GM21515 (cell line): ENCODE measurements around the gene UNC50.
"Not testable (repeated sequence)": the region's sequence is repeated elsewhere in the genome, so short reads cannot be mapped to it uniquely, and the experiment has no call there.

Experiments used
- ATAC-seq: cut with Tn5 transposase; IDR thresholded peaks from one replicate; pipeline ENCODE4 v1.9.1; 2021; ENCODE audit not compliant: unreplicated experiment

The UNC50 gene

DNA sequence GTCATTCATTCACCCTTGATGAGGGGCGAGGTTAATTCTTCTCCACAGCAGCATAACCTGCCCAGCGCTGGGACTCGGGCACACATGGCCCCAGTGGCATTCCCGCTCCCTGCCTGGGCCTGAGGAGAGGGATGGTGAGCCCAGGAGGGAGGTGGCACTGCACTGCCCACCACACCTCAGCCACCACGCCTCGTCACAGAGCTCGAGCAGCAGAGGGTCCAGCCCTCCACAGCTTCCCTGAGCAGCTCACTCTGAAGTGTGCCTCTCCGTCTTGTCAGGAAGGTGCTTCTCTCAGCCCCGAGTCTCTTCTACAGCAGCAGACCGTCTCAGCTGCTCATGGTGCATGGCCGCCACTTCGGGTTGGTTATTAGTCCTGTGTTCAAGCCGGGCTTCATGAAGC lies 35.0 kb upstream of the UNC50 start:
- ATAC-seq, result no peak

DNA sequence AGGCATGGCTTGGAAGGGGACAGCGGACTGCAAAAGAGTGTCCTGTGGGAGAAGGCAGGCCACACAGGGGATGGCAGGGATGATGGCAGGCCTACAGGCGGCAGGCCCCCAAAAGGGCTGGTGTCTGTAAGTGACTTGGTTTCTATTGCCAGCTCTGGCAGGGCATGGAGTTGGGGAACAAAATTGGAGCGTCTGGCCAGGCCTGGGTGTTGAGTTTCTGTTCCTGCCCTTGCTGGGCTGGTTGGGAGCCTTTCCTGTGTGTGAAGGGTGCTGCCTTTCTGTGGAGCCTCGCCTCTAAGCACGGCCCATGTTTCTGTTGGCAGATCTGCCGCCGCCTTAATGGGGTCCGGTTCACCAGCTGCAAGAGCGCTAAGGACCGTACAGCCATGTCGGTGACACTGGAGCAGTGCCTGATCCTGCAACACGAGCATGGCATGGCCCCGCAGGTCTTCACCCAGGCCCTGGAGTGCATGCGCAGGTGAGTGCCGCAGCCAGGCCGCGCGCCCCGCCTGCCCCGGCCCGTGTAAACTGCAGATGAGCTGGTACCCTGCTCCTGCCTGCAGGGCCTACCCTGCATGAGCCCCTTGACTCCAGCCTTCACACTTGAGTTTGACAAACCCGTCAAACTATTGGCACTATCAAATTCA lies 31.6 kb upstream of the UNC50 start:
- ATAC-seq, result no peak

DNA sequence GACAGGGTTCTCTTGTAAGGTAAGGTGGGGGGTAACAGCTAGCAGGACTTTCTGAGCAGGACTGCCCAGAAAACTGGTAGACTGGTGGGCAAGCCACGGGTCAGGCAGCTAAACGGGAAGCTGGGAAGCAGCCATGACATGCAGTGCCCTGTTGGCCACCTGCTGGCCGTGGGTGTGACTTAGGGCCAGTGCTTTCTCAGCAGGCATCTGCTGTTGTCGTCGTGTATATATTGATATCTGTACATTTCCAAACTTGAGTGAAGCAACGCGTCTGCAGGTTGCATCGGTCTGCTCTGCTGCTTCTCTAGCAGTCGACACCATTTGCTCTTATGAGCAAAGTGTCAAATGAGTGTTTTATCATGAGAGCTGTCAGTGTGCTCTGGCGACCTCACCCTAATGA lies 31.1 kb upstream of the UNC50 start:
- ATAC-seq, result no peak

DNA sequence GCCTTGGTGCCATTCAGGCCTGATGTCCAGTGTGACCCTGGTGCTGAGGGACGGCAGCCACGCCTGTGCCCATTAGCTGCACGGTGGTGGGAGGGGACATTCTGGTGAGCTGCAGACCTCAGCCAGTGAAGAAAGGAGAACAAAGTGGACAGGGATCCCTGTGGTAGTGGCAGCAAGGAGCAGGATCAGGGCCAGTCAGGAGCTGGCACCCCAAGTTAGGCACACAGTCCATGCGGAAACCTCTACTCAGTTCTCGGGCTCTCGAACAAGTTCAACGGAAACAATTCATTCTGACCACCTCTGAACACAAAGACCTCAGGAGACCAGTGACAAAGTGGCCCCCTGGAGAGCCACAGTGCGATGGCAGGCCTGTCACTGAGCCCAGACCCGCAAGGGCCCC lies 30.2 kb upstream of the UNC50 start:
- no peak for ATAC-seq

DNA sequence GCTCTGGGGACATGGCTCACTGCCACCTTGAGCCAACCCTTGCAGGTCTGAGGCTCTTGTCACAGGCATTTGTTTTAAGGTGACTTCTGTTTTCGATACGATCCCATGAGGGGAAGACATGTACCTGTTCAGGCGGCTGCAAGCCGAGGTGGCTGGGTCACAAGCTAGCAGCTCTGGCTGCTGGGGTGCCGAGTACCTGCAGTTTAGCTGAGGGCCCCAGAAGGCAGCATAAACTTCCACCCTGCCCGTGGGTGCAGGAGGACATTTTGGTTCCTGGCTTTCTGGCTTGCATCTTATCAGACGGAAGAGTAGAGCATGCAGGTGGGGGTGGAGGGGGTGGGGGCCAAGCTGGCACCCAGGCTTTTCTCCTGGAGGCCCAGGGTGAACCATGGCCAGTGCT lies 28.5 kb upstream of the UNC50 start:
- no peak for ATAC-seq

DNA sequence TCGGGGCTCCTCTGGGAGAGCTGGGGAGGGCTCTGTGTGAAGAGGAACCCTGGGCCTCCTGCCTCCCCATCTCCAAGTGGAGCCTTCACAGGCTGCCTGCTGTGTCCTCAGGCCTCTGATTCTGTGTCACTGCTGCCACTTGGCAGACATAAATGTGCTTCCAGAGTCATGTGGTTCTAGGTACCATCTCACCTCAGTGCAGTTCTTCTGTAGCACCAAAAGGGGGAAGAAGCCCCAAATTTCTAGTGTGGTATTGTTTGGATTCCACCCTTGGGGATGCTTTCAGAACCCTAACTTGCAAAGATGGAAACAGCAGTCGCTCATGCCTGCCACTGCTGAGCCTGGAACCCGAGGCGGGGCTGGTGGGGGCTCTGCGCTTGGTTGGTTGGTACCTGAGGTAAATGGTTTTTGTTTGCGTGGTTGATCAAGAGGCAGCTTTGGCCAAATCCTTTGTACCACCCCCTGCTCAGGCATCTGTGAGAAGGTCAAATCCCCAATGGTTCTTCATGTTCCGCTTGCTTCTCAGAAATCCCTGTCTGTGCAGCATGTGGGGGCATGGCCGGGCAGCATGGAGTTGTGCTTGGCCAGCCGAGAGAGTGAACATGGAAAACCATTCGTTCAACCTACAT lies 27.6 kb upstream of the UNC50 start:
- ATAC-seq, result no peak

DNA sequence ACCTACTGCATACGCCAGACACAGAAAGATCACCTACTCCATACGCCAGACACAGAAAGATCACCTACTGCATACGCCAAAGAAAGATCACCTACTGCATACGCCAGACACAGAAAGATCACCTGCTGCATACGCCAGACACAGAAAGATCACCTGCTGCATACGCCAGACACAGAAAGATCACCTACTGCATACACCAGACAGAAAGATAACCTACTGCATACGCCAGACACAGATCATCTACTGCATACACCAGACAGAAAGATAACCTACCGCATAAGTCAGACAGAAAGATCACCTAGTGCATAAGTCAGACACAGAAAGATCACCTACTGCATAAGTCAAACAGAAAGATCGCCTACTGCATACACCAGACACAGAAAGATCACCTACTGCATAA lies 25.9 kb upstream of the UNC50 start:
- no peak for ATAC-seq

DNA sequence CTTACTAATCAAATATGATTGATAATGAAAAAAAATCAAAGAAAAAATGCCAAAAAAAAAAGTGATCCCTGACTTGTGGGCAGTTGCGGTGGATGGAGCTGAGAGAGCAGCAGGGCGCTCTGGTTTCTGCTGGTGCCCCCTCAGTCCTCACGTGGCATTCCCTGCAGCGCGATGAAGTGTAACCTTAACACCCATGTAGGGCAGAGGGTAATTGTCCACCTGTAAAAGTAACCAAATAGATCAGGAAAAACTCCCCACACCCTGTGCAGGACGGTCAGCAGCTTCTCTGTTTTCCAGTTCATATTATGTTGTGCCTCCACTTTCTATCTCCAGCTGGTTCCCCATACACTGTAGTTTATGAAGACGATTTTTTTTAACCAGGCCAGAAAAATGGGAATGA lies 25.1 kb upstream of the UNC50 start:
- no peak for ATAC-seq

DNA sequence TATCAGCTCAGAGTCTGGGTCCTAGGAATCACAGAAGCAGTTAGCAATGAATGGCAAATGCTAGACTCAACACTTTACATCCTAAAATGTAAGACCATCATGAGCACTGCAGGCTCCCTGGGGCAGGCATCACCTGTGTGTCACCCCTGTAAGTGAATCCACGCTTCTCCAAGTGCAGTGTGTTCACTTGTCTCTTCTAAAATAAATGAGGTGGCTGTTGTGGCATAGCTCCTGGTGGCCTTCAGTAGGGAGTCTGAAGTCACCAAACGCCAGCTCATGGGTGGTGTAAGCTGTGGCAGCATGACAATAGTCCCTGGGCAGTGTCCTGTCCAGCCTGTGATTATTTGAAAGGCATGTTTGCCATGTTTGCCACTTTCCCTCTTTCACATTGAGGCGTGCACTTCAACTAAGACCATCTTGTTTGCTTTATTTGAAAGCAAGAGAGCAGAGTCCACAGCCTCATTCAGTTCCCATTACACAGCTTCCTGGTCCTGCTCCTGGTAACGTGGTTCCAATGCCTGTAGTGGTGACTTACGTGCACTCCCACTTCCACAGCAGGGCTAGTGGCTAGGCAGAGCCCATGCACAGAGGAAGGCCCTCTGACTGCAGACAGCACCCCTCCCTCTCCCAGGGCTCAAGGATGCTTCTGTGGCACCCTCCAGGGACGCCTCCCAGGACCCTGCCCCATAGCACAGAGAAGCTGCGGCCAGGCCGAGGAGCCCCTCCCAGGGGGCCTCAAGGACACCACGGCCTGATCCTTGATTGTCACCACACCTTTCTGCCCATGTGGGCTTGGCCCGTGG lies 24.4 kb upstream of the UNC50 start:
- no peak for ATAC-seq

DNA sequence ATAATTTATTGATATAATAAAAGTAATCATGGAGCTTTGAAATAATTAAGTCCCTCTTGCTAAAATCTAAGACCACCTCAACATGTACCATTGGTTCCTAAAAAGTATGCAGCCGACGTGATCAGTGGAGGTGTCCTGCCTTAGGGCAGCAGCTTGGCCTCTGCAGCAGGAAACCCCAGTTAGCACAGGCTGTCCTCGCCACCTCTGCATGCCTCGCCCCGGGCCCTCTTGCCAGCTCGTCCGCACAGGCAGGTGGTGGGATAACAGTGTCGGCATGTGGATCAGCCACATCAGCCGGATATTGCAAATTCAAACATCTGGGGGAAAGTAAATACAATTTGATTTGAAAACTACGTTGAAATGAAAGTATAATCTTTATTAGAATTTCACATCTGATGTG lies 23.0 kb upstream of the UNC50 start:
- ATAC-seq, result no peak

DNA sequence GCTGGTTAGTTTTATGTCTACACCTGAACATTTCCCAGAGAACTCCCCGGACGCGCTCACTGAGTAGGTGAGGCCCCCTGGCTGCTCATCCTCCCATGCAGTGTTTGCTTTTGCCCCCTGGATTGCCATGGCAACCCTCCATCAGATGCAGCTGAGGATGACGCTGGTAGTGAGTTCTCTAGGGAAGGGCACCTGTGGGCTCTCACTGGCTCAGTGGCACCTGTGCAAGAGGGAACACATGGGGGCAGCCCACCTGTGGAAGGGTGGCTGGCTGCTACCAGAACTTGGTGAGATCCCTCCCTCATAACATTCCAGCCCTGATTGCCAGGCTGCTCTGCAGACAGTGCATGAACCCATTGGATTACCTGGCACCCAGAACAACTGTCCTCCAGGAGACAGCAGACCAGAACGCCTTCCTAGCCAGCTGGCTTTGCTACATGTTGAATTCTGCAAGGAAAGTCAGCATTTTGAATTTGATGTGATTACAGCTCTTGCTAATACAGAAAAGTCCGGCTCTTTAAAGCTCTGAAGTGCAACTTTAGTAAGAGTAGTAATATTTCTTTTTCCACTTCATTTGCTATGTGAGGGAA lies 21.7 kb upstream of the UNC50 start:
- ATAC-seq, result no peak

DNA sequence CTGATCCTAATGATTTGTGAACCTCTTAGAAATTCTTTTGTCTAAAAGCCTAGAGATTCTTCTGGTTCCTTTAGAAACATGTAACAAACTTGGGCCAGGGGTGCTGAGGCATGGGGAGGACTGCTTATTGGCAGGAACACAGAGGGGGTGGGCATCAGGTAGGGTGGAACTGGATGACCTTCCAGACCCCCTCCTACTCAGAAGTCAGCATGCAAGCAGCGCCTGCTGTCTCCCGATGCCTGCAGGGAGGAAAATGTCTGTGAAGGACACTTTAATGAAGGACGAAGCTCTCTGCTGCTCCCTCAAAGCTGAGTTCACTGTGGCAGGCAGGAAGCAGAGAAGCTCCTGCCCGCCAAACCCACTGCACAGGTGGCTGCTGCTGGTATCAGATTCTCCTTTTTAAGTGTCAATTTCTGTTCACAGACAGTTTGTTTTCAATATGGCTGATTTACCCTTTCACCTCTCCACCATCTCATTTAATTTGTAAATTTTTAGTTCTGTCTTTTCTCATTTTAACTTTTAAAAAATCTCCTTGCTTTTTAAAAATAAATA lies 19.4 kb upstream of the UNC50 start:
- ATAC-seq, result no peak

DNA sequence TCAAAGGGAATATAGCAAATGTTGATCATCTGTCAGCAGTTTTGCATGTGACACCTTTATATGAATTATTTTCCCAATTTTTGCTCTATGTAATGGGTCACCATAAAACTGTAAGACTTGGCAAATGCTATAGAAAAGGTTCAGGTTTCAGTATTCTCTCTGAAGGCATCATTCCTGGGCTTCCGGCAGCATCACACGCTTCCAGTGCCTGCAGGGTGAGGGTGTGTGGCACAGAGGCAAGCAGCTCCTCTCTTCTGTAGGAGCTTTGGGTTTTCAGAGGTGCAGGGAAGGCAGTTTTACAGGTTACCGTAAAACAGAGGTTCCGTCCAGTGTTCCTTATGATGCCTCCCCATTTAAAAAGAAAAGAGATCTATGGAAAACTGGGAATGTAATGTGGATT lies 18.9 kb upstream of the UNC50 start:
- no peak for ATAC-seq

DNA sequence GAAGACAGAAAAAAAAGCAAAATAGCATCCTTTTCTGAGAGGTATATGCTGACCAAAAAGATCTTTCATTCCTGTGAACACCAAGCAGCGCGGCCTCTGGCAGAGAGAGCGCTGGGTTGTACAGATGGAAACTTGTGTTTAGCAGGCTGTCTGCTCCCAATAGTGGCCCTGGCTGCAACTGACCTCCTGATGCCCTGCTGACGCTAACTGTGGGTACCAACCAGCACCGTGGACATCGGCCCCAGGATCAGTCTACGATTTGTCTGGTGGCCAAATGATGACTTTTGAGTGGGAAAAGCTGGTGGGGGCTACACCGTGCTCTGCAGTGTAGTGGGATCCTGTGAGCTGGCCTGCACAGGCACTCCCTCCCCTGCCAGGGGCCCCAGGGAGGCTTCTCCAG lies 15.8 kb upstream of the UNC50 start:
- ATAC-seq, result no peak

DNA sequence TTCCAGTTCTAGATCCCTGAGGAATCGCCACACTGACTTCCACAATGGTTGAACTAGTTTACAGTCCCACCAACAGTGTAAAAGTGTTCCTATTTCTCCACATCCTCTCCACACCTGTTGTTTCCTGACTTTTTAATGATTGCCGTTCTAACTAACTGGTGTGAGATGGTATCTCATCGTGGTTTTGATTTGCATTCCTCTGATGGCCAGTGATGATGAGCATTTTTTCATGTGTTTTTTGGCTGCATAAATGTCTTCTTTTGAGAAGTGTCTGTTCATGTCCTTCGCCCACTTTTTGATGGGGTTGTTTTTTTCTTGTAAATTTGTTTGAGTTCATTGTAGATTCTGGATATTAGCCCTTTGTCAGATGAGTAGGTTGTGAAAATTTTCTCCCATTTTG lies 13.7 kb upstream of the UNC50 start:
- not testable (repeated sequence) for ATAC-seq

DNA sequence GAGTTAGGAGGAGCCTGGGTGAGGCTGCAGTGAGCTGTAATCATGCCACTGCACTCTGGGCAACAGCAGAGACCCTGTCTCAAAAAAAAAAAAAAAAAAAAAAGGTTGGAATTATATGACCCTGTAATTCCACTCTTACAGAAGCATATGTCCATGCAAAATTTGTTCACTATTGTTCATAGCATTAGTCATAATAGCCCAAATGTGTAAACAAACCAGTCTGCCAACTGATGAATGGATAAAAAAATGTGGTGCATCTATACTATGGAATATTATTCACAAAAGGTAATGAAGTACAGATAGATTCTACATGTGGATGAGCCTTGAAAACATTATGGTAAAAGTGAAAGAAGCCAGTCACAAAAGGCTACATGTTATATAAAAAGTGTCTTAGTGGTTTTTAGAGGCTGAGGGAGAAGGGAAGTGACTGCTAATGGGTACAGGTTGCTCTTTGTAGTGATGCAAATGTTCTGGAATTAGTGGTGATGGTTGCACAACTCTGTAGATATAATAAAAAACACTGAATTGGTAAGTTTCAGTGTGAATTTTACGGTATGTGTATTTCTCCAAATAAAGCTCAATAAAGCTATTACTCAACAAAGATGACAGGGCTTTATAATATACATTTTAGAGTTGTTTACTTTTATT lies 9.5 kb upstream of the UNC50 start:
- no peak for ATAC-seq

DNA sequence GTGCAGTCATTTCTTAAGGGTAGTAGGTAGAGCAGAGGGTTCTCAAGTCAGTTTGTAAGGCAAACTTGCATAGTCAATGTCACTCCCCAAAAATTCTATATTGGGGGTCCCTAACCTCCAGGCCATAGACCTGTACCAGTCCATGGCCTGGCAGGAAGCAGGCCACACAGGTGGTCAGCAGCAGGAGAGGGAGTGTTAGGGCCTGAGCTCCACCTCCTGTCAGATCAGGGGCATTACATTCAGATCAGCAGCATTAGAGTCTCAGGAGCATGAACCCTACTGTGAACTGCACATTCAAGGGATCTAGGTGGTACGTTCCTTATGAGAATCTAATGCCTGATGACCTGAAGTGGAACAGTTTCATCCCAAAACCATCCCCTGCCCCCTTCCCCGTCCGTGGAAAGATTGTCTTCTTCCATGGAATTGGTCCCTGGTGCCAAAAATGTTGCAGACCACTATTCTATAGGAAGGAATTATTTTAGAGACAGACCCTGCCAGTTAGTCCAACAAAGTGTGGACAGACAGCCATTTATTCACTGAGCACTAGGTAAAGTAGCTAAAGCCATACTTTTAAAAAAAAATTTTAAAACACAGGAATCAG lies 6.8 kb upstream of the UNC50 start:
- ATAC-seq, result peak; percentile 66

DNA sequence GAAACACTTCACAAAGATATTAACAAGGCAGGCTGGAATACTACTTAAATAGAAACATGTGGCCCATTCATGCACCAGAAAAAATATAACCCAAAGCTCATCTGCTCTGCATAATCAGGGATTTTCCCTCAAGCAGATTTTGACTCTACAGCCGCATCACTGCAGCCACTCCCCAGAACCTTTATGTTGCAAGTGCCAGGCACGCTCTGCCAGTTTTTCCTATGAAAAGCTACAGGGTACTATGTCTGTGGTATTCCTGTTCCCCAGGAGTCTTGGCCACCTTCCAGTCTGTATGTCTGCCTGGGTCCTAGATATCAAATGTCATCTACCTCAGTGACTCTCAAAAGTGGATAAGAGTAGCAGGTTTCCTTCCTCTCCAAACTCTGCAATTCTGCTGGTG lies 3.8 kb upstream of the UNC50 start:
- ATAC-seq, result no peak

DNA sequence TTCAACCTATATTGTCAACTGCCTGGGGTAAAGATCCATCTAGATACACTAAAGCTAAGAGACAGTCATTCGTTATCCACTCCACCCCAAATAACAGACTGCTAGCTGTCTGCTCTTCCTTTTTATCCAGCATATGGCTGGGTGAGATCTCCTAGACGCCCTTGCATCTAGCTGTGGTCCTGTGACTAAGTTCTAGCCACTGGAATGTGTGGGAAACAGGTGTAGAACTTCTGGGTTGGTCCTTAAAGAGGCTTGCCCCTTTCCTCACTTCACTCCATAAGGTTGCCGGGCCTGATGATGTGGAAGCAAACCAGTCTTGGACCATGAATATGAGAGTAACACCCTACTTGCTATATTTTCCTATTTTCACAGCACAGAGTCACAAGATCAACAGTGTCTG lies 3.3 kb upstream of the UNC50 start:
- no peak for ATAC-seq

DNA sequence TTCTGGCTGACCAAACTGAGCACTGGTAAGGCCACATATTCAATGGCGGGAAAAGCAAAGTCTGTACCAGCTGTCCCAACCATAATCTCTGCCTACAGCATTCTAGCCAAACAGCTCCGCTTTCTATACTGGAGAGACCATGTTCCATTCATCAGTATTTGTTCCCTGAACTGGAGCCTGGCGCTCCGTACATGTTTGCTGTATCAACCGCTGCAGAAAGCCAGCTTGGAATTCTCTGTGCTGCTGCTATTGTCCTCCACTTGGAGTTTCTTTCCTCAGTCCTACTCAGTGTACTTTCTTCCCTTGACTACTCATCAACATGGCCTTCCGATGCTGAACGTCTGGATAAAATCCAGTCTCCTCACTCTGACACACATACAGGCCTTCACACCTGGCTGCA lies 2.0 kb upstream of the UNC50 start:
- ATAC-seq, result no peak

DNA sequence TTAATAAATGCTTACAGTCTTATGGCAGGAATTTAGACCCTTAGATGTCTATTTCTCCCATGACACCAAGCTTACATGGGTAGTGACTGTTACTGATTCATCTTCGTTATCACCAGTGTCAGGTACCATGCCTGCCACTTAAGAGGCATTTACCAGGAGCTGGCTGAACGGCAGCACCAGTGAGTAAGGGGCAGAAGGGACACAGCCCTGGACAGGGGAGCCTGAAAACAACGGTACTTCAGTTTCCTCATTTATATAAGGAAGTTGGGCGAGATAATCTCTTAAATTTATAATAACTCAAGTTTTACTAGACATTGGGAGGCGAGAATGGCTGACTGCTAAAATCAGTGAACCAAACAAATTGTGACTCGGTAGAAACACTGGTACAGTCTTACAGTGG lies 1.3 kb upstream of the UNC50 start:
- no peak for ATAC-seq
